Measurements from ENCODE around the gene AMZ1.

- TF ChIP-seq CTCF (IDR thresholded peaks at IDR 0.05) (peak in 1 of 3 donors; percentile 12), POLR2A (IDR thresholded peaks at IDR 0.05) (no peak)
Measured at GRCh38 chr7:2660359-2661095, 27.5 kb upstream of the AMZ1 start.

All from ovary (tissue), 3 donors.